ENCODE data around the gene CETN1. TPM values are rescaled to one million over a fixed set of nuclear protein-coding genes. Genes with fewer than 3 reads are reported as not detected.

The CETN1 gene
- total and polyA plus RNA-seq, 7 donors, result not detected

DNA sequence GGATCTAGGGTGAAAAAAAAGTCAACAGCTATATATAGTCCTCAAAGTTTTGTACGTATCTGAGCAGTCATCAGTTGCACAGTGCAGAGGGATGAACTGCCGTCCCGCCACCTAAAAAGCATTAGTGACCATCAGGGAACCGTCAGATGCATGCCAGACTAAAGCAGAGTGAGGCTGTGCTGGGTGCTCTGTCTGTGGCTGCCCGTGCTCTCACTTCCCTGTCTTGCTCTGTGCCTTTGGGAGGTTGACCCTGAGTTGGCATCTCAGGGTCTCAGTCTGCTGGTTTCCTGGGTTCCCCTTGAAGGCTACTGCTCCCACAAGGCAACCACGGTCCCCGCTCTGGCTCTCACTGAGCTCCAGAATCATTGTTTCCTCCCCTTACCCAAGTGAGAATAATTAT, 27.8 kb downstream of the CETN1 start:
- 81 to 87% methylated on average over 7 of the region's 7 CpGs for WGBS, 2 donors
- no peak for DNase-seq
- TF ChIP-seq EP300 (IDR thresholded peaks at IDR 0.05) (no peak), POLR2A (IDR thresholded peaks at IDR 0.05) (no peak), POLR2AphosphoS5 (IDR thresholded peaks at IDR 0.05) (no peak)
- TF ChIP-seq, protein P1, sequence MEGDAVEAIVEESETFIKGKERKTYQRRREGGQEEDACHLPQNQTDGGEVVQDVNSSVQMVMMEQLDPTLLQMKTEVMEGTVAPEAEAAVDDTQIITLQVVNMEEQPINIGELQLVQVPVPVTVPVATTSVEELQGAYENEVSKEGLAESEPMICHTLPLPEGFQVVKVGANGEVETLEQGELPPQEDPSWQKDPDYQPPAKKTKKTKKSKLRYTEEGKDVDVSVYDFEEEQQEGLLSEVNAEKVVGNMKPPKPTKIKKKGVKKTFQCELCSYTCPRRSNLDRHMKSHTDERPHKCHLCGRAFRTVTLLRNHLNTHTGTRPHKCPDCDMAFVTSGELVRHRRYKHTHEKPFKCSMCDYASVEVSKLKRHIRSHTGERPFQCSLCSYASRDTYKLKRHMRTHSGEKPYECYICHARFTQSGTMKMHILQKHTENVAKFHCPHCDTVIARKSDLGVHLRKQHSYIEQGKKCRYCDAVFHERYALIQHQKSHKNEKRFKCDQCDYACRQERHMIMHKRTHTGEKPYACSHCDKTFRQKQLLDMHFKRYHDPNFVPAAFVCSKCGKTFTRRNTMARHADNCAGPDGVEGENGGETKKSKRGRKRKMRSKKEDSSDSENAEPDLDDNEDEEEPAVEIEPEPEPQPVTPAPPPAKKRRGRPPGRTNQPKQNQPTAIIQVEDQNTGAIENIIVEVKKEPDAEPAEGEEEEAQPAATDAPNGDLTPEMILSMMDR (IDR thresholded peaks at IDR 0.05), result no peak
- Histone ChIP-seq H3K36me3 (no peaks in the 10 kb centered on the region), H3K4me1 (no peaks in the 10 kb centered on the region), H3K4me3 (no peak overlapping the region), H3K9me3 (no peaks in the 10 kb centered on the region), H3K27ac (no peak overlapping the region), H3K27me3 (no peaks in the 10 kb centered on the region)
- intact Hi-C loops (cut with DNase I), result no loop called here

- no peaks in the 10 kb centered on the region for H3K36me3 ChIP-seq
- no peak for DNase-seq
- H3K4me1 ChIP-seq, result no peaks in the 10 kb centered on the region
- H3K27me3 ChIP-seq, result no peaks in the 10 kb centered on the region
- WGBS, 2 donors, result 79 to 85% methylated on average over 15 of the region's 15 CpGs
- no peak overlapping the region for H3K27ac ChIP-seq
- no peak overlapping the region for H3K4me3 ChIP-seq
- intact Hi-C loops (cut with DNase I), result no loop called here
- no peaks in the 10 kb centered on the region for H3K9me3 ChIP-seq
- TF ChIP-seq EP300 (IDR thresholded peaks at IDR 0.05) (no peak), POLR2AphosphoS5 (IDR thresholded peaks at IDR 0.05) (no peak), POLR2A (IDR thresholded peaks at IDR 0.05) (no peak)
- TF ChIP-seq, protein P1 (IDR thresholded peaks at IDR 0.05), result no peak
Measured at GRCh38 chr18:610214-610928, 30.2 kb downstream of the CETN1 start.

DNA sequence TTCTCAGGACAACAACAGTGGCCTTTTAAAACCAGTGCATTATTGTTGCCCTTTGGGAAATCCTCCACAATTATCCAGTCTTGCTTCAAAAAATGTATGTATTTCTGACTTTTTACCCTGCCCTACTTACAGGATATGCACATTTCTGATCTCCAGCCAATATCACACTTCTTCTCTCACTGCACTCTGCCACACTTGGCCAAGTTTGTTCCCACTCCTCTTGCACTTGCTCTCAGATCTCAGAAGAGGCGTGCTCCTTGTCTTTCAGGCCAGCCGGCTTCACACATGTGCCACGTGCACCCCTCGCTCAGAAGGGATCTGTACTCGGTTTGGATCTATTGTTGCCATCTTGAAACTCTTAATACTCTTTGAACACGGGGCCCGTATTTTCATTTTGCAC, 32.0 kb downstream of the CETN1 start:
- Histone ChIP-seq H3K36me3 (no peaks in the 10 kb centered on the region), H3K4me1 (no peaks in the 10 kb centered on the region), H3K27me3 (no peaks in the 10 kb centered on the region), H3K27ac (no peak overlapping the region), H3K9me3 (no peaks in the 10 kb centered on the region), H3K4me3 (no peak overlapping the region)
- no peak for TF ChIP-seq EP300 (IDR thresholded peaks at IDR 0.05)
- no peak for TF ChIP-seq POLR2A (IDR thresholded peaks at IDR 0.05)
- TF ChIP-seq POLR2AphosphoS5 (IDR thresholded peaks at IDR 0.05), result no peak
- TF ChIP-seq, protein P1 (IDR thresholded peaks at IDR 0.05), result no peak
- WGBS, 2 donors, result 92 to 94% methylated on average over 7 of the region's 7 CpGs
- DNase-seq, result no peak
- intact Hi-C loops (cut with DNase I), result no loop called here

- WGBS, 2 donors, result 78 to 91% methylated on average over 1 of the region's 1 CpG
- DNase-seq, result no peak
- no peak for TF ChIP-seq POLR2A (IDR thresholded peaks at IDR 0.05)
- TF ChIP-seq, protein P1 (IDR thresholded peaks at IDR 0.05), result no peak
- TF ChIP-seq POLR2AphosphoS5 (IDR thresholded peaks at IDR 0.05), result no peak
- no peak for TF ChIP-seq EP300 (IDR thresholded peaks at IDR 0.05)
- no peaks in the 10 kb centered on the region for H3K27me3 ChIP-seq
- no peaks in the 10 kb centered on the region for H3K9me3 ChIP-seq
- H3K4me3 ChIP-seq, result no peak overlapping the region
- H3K36me3 ChIP-seq, result no peaks in the 10 kb centered on the region
- peak overlapping the region in 1 of 4 donors; percentile 22 for H3K27ac ChIP-seq
- no peaks in the 10 kb centered on the region for H3K4me1 ChIP-seq
- intact Hi-C loops (cut with DNase I), result loop anchor here (2.0 kb wide), 1 partner anchor 319 kb away; no protein-coding TSS in a partner anchor
Measured at GRCh38 chr18:614193-614592, 34.0 kb downstream of the CETN1 start.
